ENCODE results near the gene TRAM2.

DNA sequence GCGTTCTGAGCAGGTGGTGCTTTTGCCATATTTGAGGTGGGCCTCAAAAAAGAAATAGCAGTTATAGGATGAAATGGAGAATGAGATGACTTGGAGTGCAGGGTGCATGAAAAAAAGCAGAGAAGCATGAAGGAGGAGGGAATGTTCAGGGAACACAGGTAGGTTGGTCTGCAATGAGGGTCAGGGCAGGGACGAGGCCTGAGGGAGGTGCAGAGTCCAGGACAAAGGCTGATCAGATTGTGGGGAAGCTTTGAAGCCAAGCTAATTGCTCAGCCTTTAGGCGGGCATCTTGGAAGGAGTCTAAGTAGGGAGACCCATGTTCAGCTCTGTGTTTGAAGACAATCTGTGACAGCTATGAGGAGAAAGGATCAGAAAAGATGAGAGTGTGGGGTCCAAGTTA is 12.0 kb downstream of the TRAM2 start:
- TF ChIP-seq CTCF (IDR thresholded peaks at IDR 0.05) = no peak
- TF ChIP-seq POLR2A (IDR thresholded peaks at IDR 0.05) = no peak

Data from testis (tissue), 2 donors.